Skin epidermis (tissue), 12 donors: Measurements from ENCODE around the gene SH2B3.

Source experiments
- H3K27ac ChIP-seq, 21 experiments: fragments of 200-600 bp; sonication (generic) in 11 of 21; one replicate each; pipeline ENCODE4 v1.5.0; 2020; ENCODE audit warnings: mild to moderate bottlenecking in 3 of 21, inconsistent platforms in 2 of 21, moderate library complexity in 2 of 21
- H3K4me3 ChIP-seq, 7 experiments: fragments of 200-600 bp; sonication (generic) in 2 of 7; one replicate each; pipeline ENCODE4 v1.5.0; 2020; ENCODE audit warnings: inconsistent platforms in 2 of 7, mild to moderate bottlenecking in 2 of 7, moderate library complexity in 1 of 7

SH2B3 gene

DNA sequence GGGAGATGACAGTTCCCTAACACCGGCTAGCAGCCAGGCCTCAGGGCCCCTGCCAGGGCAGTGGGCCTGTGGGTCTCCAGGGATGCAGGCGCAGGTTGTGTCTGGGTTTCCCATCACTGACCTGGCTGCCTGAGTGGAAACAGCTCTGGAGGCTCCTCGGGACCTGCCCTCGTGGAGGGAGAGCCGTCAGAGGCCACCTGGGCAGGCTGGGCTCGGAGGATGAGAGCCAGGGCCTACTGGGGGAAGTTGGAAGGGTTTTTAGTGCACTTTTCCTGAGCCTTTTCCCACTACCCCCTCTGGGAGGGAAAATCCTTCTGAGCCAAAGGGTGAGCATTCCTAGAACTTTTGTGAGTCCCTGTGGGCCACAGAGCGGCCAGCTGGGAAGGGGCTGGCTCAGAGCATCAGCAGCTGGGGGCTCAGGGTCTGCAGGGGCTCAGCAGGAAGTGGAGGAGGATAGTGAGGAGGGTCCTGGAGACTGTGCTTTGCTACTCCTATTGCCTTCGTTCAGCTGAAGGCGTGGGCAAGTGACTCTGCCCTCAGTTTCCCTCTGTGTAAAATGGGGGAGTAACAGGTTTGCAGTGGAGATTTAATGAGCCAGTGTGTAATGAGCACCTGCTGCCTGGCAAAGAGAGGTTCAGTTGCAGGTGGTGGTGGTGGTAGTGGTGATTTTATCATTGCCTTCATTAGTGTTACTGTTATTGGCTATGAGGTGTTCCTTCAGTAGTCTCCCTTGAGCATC, 1.8 kb downstream of the SH2B3 start:
- Histone ChIP-seq H3K4me3 (peak overlapping the region; percentile 64 to 92 (median 76)), H3K27ac (peak overlapping the region in 20 of 21 experiments; percentile 26 to 96 (median 91))

DNA sequence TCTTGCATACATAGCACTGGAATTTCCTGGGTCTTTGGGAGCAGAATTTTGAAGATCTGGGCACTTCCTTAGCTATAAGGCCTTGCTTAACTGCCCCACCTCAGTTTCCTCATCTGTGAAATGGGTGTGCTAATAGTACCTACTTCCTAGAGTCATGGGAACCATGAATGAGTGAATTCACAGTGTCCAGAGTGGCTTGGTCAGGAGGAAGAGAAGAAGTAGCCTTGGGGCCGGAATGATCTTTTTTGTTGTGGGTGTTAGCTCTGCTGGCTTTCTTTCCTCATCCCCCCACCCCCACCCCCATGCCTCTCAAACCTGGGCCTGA, 2.4 kb downstream of the SH2B3 start:
- Histone ChIP-seq H3K4me3 (peak overlapping the region in 5 of 7 experiments; percentile 75 to 92 (median 77)), H3K27ac (peak overlapping the region in 18 of 21 experiments; percentile 12 to 96 (median 91))

DNA sequence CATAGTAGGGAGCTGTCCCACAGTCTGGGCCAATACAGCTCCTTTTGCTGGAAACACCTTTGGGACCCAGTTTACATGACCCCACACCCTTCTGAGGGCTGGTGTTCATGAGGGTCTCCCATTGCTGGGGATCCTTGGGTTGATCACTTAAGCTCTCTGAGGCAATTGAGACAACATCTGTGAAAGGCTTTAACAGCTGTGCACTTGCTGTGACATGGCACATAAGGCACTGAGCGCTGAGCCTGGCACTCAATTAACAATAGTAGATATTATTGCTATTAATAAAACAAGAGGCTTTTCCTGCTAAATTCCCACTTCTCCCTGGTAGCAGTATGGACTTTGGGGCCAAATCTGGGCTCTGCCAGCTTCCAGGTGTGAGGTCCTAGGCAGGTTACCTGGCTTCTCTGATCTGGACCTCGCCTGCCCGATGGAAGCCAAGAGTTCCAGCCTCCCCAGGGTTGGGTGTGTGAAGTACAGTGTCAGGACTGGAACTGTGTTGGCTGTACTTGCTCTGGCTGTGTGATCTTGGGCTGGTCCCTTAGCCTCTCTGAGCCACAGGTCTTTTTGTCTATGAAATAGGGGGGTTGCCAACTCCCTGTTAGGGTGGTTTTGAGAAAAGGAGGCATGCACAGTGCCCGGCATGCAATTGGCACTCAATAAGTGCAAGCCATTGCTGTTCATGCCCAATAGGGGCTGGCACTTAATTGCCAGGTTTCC, 3.1 kb downstream of the SH2B3 start:
- peak overlapping the region in 19 of 21 experiments; percentile 12 to 95 (median 86) for H3K27ac ChIP-seq
- H3K4me3 ChIP-seq: peak overlapping the region in 4 of 7 experiments; percentile 2 to 77 (median 40)

DNA sequence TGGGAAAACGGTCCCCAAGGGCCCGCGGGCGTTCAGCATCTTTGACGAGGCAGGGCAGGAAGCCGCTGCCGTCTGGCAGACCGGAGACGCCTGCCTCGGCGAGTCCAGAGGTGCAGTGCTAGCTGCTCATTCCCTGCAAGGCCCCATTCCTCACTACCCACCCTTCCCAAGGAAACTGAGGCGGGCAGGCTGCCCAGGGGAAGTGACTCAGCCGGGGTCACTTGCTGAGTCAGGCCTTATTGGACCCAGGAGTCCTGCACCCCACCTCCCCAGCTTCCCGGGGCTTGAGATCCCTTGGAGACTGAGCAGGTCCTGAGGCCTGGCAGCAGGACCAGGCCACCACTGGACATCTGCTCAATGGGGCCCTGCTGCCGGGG, 3.7 kb downstream of the SH2B3 start:
- Histone ChIP-seq H3K27ac (peak overlapping the region in 19 of 21 experiments; percentile 12 to 95 (median 77)), H3K4me3 (peak overlapping the region in 4 of 7 experiments; percentile 2 to 76 (median 13))

DNA sequence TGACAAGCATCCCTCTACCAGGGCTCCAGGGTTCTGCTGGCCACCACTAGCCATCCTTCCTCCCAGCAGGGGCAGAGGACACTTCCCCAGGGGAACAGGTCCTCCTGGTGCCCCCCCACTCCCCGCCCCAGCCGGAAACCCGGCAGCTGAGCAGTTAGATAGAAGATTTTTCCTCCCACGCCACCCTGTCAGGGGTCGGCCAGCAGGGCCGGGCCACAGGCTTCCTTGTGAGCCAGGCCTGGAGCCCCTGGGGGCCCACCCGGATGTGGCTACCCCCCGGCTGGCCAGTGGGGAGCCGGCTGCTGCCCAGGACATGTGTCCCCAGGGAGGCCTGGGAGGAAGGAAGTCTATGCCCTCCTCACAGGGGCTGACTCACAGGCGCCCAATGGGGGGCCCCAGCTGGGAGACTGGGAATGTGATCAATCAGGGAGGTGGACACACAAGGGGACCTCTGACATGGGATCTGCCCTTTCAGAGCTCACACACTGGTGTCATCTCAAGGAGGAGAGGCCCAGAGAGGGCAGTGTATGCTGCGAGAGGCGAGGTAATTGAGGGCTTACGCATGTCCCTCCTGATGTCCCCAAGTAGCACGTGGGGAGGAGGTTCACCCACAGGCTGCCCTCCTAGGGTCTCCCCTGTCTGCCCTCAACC, 4.2 kb downstream of the SH2B3 start:
- Histone ChIP-seq H3K27ac (peak overlapping the region in 20 of 21 experiments; percentile 12 to 95 (median 76)), H3K4me3 (peak overlapping the region in 4 of 7 experiments; percentile 2 to 76 (median 13))

DNA sequence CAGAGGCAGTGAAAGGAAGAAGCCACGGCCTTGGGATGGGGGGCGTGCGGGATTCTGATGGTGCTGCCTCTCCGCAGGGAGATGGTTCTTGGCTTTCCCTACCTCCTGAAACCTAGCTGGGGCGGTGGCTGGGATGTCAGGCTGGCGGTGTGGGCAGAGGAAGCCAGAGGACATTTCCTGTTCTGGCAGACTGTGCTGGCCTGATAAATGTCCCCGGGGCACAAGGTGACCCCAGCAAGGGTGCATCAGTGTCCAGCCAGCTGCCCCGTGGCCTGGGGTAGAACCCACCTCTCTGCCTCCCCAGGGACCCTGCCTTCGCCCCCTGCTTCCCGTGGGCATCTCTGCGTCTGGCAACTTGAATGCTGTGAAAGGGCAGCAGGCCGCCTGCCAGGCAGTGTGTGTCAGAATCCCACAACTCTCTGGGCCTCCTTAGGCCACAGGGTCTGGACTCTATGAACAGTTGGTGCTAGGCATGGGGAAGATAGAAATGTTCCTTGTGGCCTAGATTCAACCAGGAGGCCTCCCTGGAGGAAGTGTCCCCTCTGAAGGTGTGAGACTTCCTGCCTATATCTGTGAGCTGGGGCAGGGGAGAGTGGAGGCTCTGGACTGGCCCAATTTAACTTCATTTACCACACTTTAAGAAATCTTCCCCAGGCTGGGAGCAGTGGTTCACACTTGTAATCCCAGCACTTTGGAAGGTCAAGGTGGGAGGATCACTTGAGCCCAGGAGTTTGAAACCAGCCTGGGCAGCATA, 4.9 kb downstream of the SH2B3 start:
- Histone ChIP-seq H3K27ac (peak overlapping the region in 20 of 21 experiments; percentile 12 to 95 (median 76)), H3K4me3 (peak overlapping the region in 2 of 7 experiments; percentile 2 to 22)

DNA sequence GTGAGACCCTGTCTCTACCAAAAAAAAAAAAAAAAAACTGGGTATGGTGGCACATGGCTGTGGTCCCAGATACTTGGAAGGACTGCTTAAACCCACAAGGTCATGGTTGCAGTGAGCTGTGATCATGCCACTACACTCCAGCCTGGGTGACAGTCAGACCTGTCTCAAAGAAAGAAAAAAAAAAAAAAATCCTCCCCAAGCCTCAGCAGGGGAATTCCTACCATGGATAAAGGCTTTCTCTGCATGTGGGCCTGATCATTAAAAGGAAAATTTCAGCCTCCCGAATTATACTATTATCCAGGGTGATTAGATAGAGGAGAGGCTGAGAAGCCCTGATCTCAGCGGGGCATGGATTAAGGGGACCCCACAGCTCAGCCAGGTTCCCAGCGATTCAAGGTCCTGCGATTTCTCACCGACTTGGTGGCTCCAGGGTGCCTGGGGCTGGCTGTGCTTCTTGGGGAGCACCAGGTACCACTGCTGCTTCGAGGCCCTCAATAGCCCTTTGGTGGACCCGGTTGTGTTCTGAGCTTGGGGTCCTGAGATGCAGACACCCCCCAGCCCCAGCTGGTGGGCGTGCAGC, 5.6 kb downstream of the SH2B3 start:
- peak overlapping the region in 19 of 21 experiments; percentile 22 to 95 (median 77) for H3K27ac ChIP-seq
- no peak overlapping the region for H3K4me3 ChIP-seq

DNA sequence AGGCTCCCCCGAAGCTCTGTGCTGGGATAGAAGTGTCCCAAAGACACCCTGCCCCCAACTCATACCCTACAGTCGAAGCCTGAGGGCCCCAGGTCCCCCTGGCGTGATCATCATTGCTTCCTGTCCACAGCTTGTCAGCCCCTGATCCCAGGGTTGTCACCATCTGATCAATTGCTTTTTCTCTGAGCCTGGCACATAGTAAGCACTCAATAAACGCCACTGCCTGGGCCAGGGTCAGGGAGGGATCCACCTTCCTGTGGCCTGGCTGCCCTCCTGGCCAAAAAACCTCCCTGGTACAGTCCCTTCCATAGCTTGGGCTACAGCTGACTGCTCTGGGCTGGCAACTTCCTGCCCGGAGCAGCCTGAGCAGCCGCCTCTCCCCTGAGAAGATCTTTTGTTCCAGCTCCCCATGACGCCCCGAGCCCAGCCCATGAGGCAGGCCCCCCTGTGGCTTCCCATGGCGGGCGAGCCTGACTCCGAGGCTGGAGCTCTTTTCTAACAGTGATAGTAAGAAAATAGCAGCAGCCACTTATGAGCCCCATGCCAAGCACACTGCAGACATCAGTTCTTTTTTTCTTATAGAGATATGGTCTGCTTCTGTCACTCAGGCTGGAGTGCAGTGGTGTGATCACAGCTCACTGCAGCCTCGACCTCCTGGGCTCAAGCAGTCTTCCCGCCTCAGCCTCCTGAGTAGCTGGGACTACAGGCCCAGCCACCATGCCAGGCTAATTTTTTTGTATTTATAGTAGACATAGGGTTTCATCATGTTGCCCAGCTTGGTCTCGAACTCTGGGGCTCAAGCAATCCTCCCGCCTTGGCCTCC, 6.5 kb downstream of the SH2B3 start:
- peak overlapping the region in 19 of 21 experiments; percentile 4 to 95 (median 67) for H3K27ac ChIP-seq
- no peak overlapping the region for H3K4me3 ChIP-seq

DNA sequence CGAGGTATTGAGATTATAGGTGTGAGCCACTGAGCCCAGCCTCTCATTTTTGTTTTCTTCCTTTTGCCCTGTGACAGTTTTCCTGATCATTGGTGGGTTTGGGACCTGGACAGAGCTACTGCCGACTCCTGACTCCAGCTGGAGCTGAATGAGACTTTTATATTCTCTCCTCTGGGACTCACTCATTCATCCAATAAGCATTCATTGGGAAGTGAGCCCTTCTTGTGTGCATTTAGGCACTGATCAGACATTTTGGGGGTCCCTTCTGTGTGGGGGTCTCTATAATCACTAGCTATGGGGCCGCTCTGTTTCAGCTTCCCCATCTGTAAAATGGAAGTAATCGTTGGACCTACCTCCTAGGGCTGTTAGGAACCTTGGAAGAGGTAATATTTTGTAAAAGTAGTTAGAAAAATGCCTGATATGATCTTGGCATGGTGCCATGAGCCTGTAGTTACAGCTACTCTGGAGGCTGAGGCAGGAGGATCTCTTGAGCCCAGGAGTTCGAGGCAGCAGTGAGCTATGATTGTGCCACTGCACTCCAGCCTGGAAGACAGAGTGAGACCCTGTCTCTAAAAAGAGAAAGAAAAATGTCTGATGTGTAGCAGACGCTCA, 7.2 kb downstream of the SH2B3 start:
- H3K27ac ChIP-seq: peak overlapping the region in 13 of 21 experiments; percentile 3 to 95 (median 63)

DNA sequence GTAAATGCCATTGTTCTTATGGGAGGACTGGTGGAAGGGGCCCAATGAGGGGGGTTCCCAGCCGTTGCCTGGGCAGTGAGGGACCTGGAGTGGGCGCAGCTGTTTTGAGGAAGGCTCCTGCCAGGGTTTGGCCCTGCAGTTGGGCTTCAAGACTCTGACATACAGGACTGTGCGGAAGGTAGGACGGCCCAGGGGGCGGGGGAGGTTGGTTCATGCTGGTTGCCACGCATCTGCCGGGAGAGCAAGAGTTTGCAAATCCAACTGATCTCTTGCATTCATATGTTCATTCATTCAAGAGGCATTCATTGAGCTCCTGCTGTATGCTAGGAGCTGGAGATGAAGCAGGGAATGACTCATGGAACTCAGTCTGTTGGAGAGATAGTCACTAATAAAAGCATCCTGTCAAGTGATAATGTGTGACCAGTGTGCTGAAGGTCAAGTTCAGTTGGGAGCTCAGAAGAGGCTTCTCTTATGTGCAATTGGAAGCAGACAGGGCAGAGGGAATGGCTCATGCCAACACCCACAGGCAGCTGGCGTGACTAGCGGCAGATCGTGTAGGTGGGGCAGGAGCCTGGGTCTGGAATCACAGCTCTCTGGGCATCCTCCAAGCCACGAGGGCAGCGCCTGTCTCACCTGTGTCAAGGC, 7.8 kb downstream of the SH2B3 start:
- Histone ChIP-seq H3K4me3 (no peak overlapping the region), H3K27ac (peak overlapping the region in 6 of 21 experiments; percentile 6 to 82 (median 46))

More for the DNA sequence above, 7.2 kb downstream of the SH2B3 start:
- no peak overlapping the region for H3K4me3 ChIP-seq

DNA sequence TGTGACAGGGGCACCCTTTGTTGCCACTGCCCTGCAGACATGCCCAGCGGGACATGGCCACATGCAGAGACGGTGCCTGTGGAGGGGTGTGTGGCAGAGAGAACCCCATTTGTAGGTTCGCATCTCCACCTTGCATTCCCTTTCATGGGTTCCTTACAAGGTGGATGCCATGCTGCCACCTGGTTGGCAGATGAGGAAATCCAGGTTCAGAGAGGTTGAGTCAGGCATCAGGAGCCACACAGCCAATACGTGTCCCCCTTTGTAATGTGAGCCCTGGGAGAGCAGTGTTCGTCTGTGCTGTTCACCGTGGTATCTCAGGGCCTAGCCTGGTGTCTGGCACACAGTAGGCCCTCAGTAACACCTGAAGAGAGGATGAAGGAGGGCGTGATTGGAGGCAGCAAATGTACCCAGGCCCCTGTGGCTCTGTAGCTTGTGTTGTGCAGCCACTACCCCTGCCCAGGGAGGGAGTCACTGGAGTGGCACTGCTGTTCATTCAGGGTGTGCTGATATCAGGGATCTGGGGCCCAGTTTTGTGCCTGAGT, 9.1 kb downstream of the SH2B3 start:
- Histone ChIP-seq H3K4me3 (no peak overlapping the region), H3K27ac (no peak overlapping the region)

DNA sequence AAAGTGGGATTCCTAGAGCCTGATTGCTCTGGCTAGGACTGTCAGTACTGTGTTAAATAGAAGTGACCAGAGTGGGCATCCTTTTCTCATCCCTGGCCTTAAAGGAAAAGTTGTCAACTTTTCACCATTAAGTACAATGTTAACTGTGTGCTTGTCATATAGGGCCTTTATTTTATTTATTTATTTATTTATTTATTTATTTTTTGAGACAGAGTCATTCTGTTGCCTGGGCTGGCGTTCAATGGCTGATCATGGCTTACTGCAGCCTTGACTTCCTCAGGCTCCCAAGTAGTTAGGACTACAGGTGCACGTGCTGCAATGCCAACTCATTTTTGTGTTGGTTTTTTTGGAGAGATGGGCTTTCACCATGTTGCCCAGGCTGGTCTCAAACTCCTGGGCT, 11.6 kb downstream of the SH2B3 start:
- H3K27ac ChIP-seq: no peak overlapping the region
- H3K4me3 ChIP-seq: no peak overlapping the region

DNA sequence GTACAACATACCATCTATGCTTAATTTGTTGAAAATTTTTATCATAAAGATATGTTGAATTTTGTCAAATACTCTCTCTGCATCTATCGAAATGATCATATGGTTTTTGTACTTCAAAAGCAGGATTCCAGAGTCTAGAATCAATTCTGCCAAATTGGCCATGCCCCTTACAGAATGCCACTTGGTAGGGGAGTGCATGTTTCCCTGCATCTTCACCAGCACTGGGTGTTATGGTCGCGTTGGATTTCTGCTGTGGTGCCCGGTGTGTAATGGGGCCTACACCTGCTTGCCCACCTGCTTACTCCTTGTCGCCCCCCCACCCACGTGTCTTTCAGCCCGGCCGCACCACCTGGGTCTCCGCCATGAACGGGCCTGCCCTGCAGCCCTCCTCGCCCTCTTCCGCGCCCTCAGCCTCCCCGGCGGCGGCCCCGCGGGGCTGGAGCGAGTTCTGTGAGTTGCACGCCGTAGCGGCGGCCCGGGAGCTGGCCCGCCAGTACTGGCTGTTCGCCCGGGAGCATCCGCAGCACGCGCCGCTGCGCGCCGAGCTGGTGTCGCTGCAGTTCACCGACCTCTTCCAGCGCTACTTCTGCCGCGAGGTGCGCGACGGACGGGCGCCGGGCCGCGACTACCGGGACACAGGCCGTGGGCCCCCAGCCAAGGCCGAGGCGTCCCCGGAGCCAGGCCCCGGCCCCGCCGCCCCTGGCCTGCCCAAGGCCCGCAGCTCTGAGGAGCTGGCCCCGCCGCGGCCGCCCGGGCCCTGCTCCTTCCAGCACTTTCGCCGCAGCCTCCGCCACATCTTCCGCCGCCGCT, 12.3 kb downstream of the SH2B3 start:
- H3K4me3 ChIP-seq: no peak overlapping the region
- no peak overlapping the region for H3K27ac ChIP-seq

DNA sequence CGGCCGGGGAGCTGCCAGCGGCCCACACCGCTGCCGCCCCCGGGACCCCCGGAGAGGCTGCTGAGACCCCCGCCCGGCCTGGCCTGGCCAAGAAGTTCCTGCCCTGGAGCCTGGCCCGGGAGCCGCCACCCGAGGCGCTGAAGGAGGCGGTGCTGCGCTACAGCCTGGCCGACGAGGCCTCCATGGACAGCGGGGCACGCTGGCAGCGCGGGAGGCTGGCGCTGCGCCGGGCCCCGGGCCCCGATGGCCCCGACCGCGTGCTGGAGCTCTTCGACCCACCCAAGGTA, 12.8 kb downstream of the SH2B3 start:
- Histone ChIP-seq H3K4me3 (no peak overlapping the region), H3K27ac (no peak overlapping the region)

DNA sequence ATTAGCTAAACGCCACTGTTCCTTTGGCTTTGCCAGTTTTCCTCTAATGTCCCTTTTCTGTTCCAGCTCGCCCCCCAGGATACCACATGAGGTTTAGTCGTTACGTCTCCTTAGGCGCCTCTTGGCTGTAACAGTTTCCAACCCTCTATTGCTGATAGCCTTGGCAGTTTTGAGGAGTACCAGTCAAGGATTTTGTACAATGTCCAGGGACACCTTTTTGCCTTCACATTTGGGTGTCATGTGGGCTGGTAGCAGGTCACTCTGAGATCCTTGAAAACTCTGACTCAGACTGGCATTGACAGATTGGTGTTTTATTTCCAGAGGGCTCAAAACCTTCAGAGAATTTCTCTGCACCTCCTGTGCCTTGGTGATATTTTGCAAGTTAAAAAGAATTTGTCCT, 14.1 kb downstream of the SH2B3 start:
- no peak overlapping the region for H3K27ac ChIP-seq
- H3K4me3 ChIP-seq: no peak overlapping the region

DNA sequence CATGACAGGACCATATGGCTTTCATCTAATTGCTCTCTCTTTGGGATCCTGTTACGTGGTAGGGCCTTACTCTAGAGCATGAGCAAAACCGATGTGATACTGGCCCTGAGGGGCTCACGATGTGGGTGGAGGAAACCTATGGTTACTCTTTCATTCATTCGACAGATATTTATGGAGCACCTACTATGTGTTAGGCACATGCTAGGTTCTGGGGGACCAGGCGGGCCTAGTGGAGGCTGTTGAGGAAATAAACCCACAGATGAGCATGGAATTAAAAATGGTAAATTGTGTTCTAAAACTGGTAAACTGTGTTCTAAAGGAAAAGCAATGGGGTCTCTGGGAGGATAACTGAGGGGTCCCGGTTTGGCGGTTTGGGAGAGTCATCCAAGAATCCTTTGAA, 14.8 kb downstream of the SH2B3 start:
- Histone ChIP-seq H3K27ac (no peak overlapping the region), H3K4me3 (no peak overlapping the region)
